Liver (tissue), 9 donors: ENCODE results near the gene CEACAM16. TPM values are rescaled to one million over a fixed set of nuclear protein-coding genes. Genes with fewer than 3 reads are reported as not detected.

Experiments
- DNase-seq: peaks from one replicate; pipeline ENCODE4 v3.0.0-alpha.2; 2017; ENCODE audit warnings: low spot score
- H3K27ac ChIP-seq, 2 donors: one replicate each; pipeline ENCODE4 v1.7.0; 2013; ENCODE audit warnings: inconsistent platforms in 2 of 2, low read length in 2 of 2, control low read depth in 1 of 2, low read depth in 1 of 2, mild to moderate bottlenecking in 1 of 2
- H3K27me3 ChIP-seq, 4 donors: one replicate each; pipeline versions ENCODE4 v1.6.1 to v1.7.0; 2013; ENCODE audit warnings: low read length in 3 of 4, inconsistent platforms in 1 of 4, mild to moderate bottlenecking in 1 of 4, moderate library complexity in 1 of 4; ENCODE audit not compliant: control insufficient read depth in 4 of 4, insufficient read depth in 4 of 4
- H3K36me3 ChIP-seq, 4 donors: one replicate each; pipeline versions ENCODE4 v1.6.1 to v1.7.0; 2013; ENCODE audit warnings: low read length in 3 of 4, mild to moderate bottlenecking in 3 of 4, low read depth in 1 of 4, moderate library complexity in 1 of 4; ENCODE audit not compliant: control insufficient read depth in 4 of 4, insufficient read depth in 3 of 4
- H3K4me1 ChIP-seq, 4 donors: one replicate each; pipeline versions ENCODE4 v1.6.1 to v1.7.0; 2013; ENCODE audit warnings: low read length in 3 of 4, mild to moderate bottlenecking in 3 of 4, moderate library complexity in 1 of 4; ENCODE audit not compliant: control insufficient read depth in 4 of 4, insufficient read depth in 4 of 4
- H3K4me3 ChIP-seq, 3 donors: one replicate each; pipeline versions ENCODE4 v1.6.1 to v1.7.0; 2013; ENCODE audit warnings: low read length in 3 of 3, control low read depth in 1 of 3, low read depth in 1 of 3, mild to moderate bottlenecking in 1 of 3
- H3K9ac ChIP-seq, 2 donors: one replicate each; pipeline ENCODE4 v1.7.0; 2013; ENCODE audit warnings: low read length in 2 of 2, mild to moderate bottlenecking in 2 of 2, moderate library complexity in 2 of 2, control low read depth in 1 of 2, low read depth in 1 of 2
- H3K9me3 ChIP-seq, 4 donors: one replicate each; pipeline versions ENCODE4 v1.6.1 to v1.7.0; 2013; ENCODE audit warnings: low read length in 3 of 4; ENCODE audit not compliant: control insufficient read depth in 4 of 4
- ATF3 ChIP-seq: IDR thresholded peaks from 2 replicates; pipeline ENCODE4 v1.6.1; 2016; ENCODE audit warnings: antibody characterized with exemption
- CTCF ChIP-seq: fragments of 150-350 bp; IDR thresholded peaks from 2 replicates; pipeline ENCODE4 v1.5.1; 2017; ENCODE audit warnings: improper control_type of control experiment, low read depth, low read length; ENCODE audit not compliant: missing input control
- EGR1 ChIP-seq, 2 donors: IDR thresholded peaks; 2 replicates each; pipeline ENCODE4 v1.6.1; 2016 to 2018; ENCODE audit warnings: antibody characterized with exemption in 2 of 2, low read depth in 2 of 2
- FOXA1 ChIP-seq: IDR thresholded peaks from 2 replicates; pipeline ENCODE4 v1.6.1; 2016; ENCODE audit warnings: antibody characterized with exemption
- FOXA2 ChIP-seq: IDR thresholded peaks from 2 replicates; pipeline ENCODE4 v1.6.1; 2016; ENCODE audit warnings: antibody characterized with exemption
- GABPA ChIP-seq, 2 donors: IDR thresholded peaks in 1 of 2; conservative IDR thresholded peaks in 1 of 2; 2 replicates each; pipeline ENCODE4 v1.6.1; 2016; ENCODE audit warnings: antibody characterized with exemption in 2 of 2, mild to moderate bottlenecking in 1 of 2, moderate library complexity in 1 of 2
- HNF4A ChIP-seq, 2 donors: conservative IDR thresholded peaks; 2 replicates each; pipeline ENCODE4 v1.6.1; 2016; ENCODE audit warnings: antibody characterized with exemption in 2 of 2, mild to moderate bottlenecking in 2 of 2
- HNF4G ChIP-seq: IDR thresholded peaks from 2 replicates; pipeline ENCODE4 v1.6.1; 2016; ENCODE audit warnings: antibody characterized with exemption
- JUND ChIP-seq, 2 donors: IDR thresholded peaks; 2 replicates each; pipeline ENCODE4 v1.6.1; 2016; ENCODE audit warnings: antibody characterized with exemption in 2 of 2
- MAX ChIP-seq: IDR thresholded peaks from 2 replicates; pipeline ENCODE4 v1.6.1; 2016; ENCODE audit warnings: antibody characterized with exemption
- NR2F2 ChIP-seq: IDR thresholded peaks from 2 replicates; pipeline ENCODE4 v1.6.1; 2016; ENCODE audit warnings: antibody characterized with exemption
- RAD21 ChIP-seq, 2 donors: IDR thresholded peaks; 2 replicates each; pipeline ENCODE4 v1.6.1; 2016; ENCODE audit warnings: antibody characterized with exemption in 2 of 2, mild to moderate bottlenecking in 2 of 2
- REST ChIP-seq: IDR thresholded peaks from 2 replicates; pipeline ENCODE4 v1.6.1; 2016; ENCODE audit warnings: antibody characterized with exemption, mild to moderate bottlenecking
- RXRA ChIP-seq, 2 donors: IDR thresholded peaks; 2 replicates each; pipeline ENCODE4 v1.6.1; 2017 to 2018; ENCODE audit warnings: antibody characterized with exemption in 2 of 2, mild to moderate bottlenecking in 1 of 2
- SP1 ChIP-seq: IDR thresholded peaks from 2 replicates; pipeline ENCODE4 v1.6.1; 2018; ENCODE audit warnings: antibody characterized with exemption, mild to moderate bottlenecking
- TAF1 ChIP-seq: conservative IDR thresholded peaks from 2 replicates; pipeline ENCODE4 v1.6.1; 2016; ENCODE audit warnings: antibody characterized with exemption, mild to moderate bottlenecking
- YY1 ChIP-seq: IDR thresholded peaks from 2 replicates; pipeline ENCODE4 v1.6.1; 2016; ENCODE audit warnings: antibody characterized with exemption, mild to moderate bottlenecking
- ZBTB33 ChIP-seq: IDR thresholded peaks from 2 replicates; pipeline ENCODE4 v1.6.1; 2016; ENCODE audit warnings: antibody characterized with exemption
- WGBS: extraction: QIAGEN DNeasy Blood & Tissue Kit; methylation state at CpG from one replicate; pipeline ENCODE4 v1.1.7; 2013; 5-methylcytosine and 5-hydroxymethylcytosine counted together
- polyA plus RNA-seq, 2 donors: library from polyadenylated mRNA; stranded (reverse) in 1 of 2; unstranded in 1 of 2; fragments of 200-250 nt in 1 of 2; fragments of >200 nt in 1 of 2; fragmentation: Nextera tagmentation in 1 of 2; extraction: Ambion mirVana in 1 of 2; gene quantifications; one replicate each; pipeline versions ENCODE4 v1.2.1 to v1.2.3, GENCODE V29; 2013 to 2015
- total RNA-seq, 2 donors: library from RNA; depleted of rRNA; stranded (reverse); fragments of >200 nt; gene quantifications; one replicate each; pipeline ENCODE4 v1.2.3, GENCODE V29; 2014
- donor health status: healthy.
- donor health status: healthy.
- donor health status: healthy.
- donor health status: healthy.
- donor health status: healthy.

CEACAM16 gene
- total and polyA plus RNA-seq, 4 donors, result 0.09 TPM; not detected in 3

GRCh38 chr19:44741258-44741731 is 42.3 kb downstream of the CEACAM16 start:
- 40% methylated on average over 6 of the region's 6 CpGs for WGBS
- TF ChIP-seq RXRA (IDR thresholded peaks at IDR 0.05), result no peak
- TF ChIP-seq SP1, result no peak
- peak overlapping the region in 1 of 2 donors; percentile 44 for H3K9ac ChIP-seq

GRCh38 chr19:44741841-44742329 is 42.9 kb downstream of the CEACAM16 start:
- no peaks in the 10 kb centered on the region for H3K9me3 ChIP-seq
- H3K27me3 ChIP-seq, result no peaks in the 10 kb centered on the region
- H3K27ac ChIP-seq, result peak overlapping the region; percentile 79 to 86
- no peaks in the 10 kb centered on the region for H3K36me3 ChIP-seq
- H3K4me1 ChIP-seq, result peaks cover 26 to 81% (median 61%) of the 10 kb centered on the region in 4 donors
- no peak overlapping the region for H3K4me3 ChIP-seq
- WGBS, result 5% methylated on average over 13 of the region's 13 CpGs
- H3K9ac ChIP-seq, result peak overlapping the region in 1 of 2 donors; percentile 59
- TF ChIP-seq MAX (peak; percentile 97), CTCF (no peak), HNF4G (peak; percentile 80), JUND (IDR thresholded peaks at IDR 0.05) (peak; percentile 93 to 95), SP1 (peak; percentile 92), YY1 (peak; percentile 78), FOXA1 (peak; percentile 71), GABPA (IDR thresholded peaks at IDR 0.05 in 1 of 2, conservative IDR thresholded peaks at IDR 0.05 in 1 of 2) (peak in 1 of 2 donors; percentile 31), TAF1 (peak; percentile 77), NR2F2 (peak; percentile 95), RAD21 (IDR thresholded peaks at IDR 0.05) (peak; percentile 36 to 72), EGR1 (IDR thresholded peaks at IDR 0.05; ENCODE audit: low read depth in 2 of 2) (peak in 1 of 2 donors; percentile 28), HNF4A (conservative IDR thresholded peaks at IDR 0.05) (peak; percentile 84), ATF3 (peak; percentile 85), FOXA2 (peak; percentile 21), REST (peak; percentile 75), RXRA (IDR thresholded peaks at IDR 0.05) (peak; percentile 94 to 98), ZBTB33 (peak; percentile 62)
- DNase-seq, result peak; percentile 67

More at GRCh38 chr19:44741258-44741731, 42.3 kb downstream of the CEACAM16 start:
- Histone ChIP-seq H3K27me3 (no peaks in the 10 kb centered on the region), H3K9me3 (no peaks in the 10 kb centered on the region), H3K4me1 (peaks cover 26 to 81% (median 61%) of the 10 kb centered on the region in 4 donors), H3K36me3 (no peaks in the 10 kb centered on the region), H3K27ac (peak overlapping the region; percentile 79 to 86), H3K4me3 (no peak overlapping the region)
- no peak for DNase-seq
